Thoracic aorta (tissue), 2 donors: ENCODE measurements around the gene GPC6. TPM values are rescaled to one million over a fixed set of nuclear protein-coding genes. Genes with fewer than 3 reads are reported as not detected.

Source experiments
- ATAC-seq: fragments of 150-250 bp; one replicate; pipeline ENCODE4 v1.8.0; 2017; ENCODE audit warnings: low read depth; ENCODE audit not compliant: insufficient number of reproducible peaks, low FRiP score
- DNase-seq: peaks from one replicate; pipeline ENCODE4 v3.0.0-alpha.2; 2020; ENCODE audit warnings: low spot score
- H3K27ac ChIP-seq, 2 donors: fragments of 200-600 bp; sonication (generic); 1 replicate in 1 of 2; 2 replicates in 1 of 2; pipeline ENCODE4 v1.5.1; 2016; ENCODE audit warnings: mild to moderate bottlenecking in 2 of 2, moderate library complexity in 2 of 2
- H3K27me3 ChIP-seq: fragments of 200-600 bp; sonication (generic); replicated peaks from 2 replicates; pipeline ENCODE4 v1.6.0; 2016; ENCODE audit warnings: mild to moderate bottlenecking; ENCODE audit not compliant: insufficient read depth
- H3K36me3 ChIP-seq: fragments of 200-600 bp; sonication (generic); one replicate; pipeline ENCODE4 v1.5.1; 2016
- H3K4me1 ChIP-seq, 2 donors: fragments of 200-600 bp; sonication (generic); 1 replicate in 1 of 2; 2 replicates in 1 of 2; pipeline versions ENCODE4 v1.5.1 to v1.6.0; 2016; ENCODE audit warnings: low read depth in 2 of 2, mild to moderate bottlenecking in 1 of 2; ENCODE audit not compliant: control insufficient read depth in 1 of 2
- H3K4me3 ChIP-seq: fragments of 200-600 bp; sonication (generic); 2 replicates; pipeline ENCODE4 v1.5.1; 2016; ENCODE audit warnings: mild to moderate bottlenecking
- H3K9me3 ChIP-seq: fragments of 200-600 bp; sonication (generic); 2 replicates; pipeline ENCODE4 v1.5.1; 2016
- CTCF ChIP-seq: fragments of 200-600 bp; sonication (generic); IDR thresholded peaks from one replicate; pipeline ENCODE4 v1.5.1; 2019; ENCODE audit warnings: antibody characterized with exemption
- total RNA-seq, 2 donors: library from RNA; depleted of rRNA; stranded (reverse); fragments of >200 nt; gene quantifications; one replicate each; pipeline versions ENCODE4 v1.1.0 to v1.2.3, GENCODE V29; 2016

Gene GPC6
- total RNA-seq, 2 donors from 2014 or later: 34.9 to 56.4 TPM

DNA sequence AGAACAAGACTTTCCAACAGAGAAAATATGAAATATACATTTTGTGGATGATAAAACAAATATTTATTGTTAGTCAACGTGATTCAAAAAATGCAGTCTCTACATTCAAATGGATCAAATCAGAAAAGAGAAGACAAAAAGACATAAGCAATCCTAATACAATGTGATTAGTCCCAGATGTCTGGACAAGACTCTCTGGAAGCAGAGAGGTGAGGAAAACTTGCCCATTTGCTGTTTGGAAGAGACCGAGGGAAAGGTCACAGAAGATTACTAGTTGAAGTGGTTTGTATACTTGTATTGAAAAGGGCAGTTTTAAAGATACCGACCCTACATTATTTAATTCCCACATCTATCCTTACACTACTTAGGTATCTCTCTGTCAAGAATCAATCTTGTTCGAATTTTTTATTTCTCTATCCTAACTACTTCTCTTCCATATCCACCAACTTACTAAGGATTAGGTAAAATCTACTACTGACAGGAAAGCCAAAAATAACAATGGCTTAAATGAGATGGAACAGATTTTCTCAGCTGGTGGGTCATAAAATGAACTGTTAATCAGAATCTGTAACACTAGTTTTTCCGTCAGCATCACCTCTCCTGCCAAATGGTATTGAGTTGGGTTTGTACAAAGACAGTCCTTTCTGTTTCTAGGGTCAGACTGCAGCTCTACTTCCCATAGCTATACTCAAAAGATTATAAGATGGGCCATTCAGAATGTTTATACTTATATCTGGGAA lies 755.7 kb downstream of the GPC6 start:
- ATAC-seq: no peak

DNA sequence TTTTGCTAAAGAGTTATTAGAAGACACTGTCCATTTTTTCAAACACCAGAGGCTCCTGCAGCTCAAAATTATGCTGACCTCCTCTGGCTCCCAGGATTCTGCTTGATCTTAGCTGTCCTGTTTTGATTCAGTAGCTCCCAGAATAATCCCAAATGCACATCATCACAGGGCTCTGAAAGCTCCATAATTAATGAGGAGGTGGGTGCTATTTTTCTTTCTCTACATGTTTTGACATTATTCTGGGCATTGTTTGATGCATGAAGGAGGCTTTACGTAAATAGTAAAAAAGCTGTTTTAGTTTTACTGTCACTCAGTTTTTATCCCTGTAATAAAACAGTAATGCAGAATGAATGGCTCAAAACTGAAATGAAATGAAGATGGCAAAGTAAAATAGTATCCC lies 757.4 kb downstream of the GPC6 start:
- H3K4me1 ChIP-seq: no peaks in the 10 kb centered on the region
- no peaks in the 10 kb centered on the region for H3K36me3 ChIP-seq
- ATAC-seq: no peak
- DNase-seq: no peak
- H3K4me3 ChIP-seq: no peak overlapping the region
- H3K27me3 ChIP-seq: no peaks in the 10 kb centered on the region
- TF ChIP-seq CTCF: no peak
- no peaks in the 10 kb centered on the region for H3K9me3 ChIP-seq
- H3K27ac ChIP-seq: no peak overlapping the region

More for the DNA sequence above, 755.7 kb downstream of the GPC6 start:
- Histone ChIP-seq H3K36me3 (no peaks in the 10 kb centered on the region), H3K4me1 (no peaks in the 10 kb centered on the region), H3K27ac (no peak overlapping the region), H3K4me3 (no peak overlapping the region), H3K9me3 (no peaks in the 10 kb centered on the region), H3K27me3 (no peaks in the 10 kb centered on the region)
- no peak for DNase-seq
- TF ChIP-seq CTCF: no peak

DNA sequence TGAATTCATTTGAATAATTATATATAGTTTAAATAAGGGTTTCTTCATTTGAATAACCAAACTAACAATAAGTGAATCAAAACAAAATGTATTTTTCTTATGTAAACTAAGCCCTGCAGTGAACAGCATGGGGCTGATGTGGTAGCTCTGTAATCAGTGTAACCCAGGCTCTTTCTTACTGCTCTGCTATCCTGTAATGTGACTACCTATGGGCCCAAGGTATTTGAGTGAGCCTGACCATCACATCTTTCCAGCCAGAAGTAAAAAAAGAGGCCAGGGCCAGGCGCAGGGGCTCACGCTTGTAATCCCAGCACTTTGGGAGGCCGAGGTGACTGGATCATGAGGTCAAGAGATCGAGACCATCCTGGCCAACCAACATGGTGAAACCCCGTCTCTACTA lies 758.3 kb downstream of the GPC6 start:
- no peaks in the 10 kb centered on the region for H3K36me3 ChIP-seq
- ATAC-seq (no peak), DNase-seq (no peak)
- no peak overlapping the region for H3K27ac ChIP-seq
- no peaks in the 10 kb centered on the region for H3K4me1 ChIP-seq
- H3K9me3 ChIP-seq: no peaks in the 10 kb centered on the region
- H3K4me3 ChIP-seq: no peak overlapping the region
- no peaks in the 10 kb centered on the region for H3K27me3 ChIP-seq
- TF ChIP-seq CTCF: no peak

GRCh38 chr13:93987458-93987857 lies 760.9 kb downstream of the GPC6 start:
- TF ChIP-seq CTCF: no peak
- no peak for ATAC-seq
- H3K4me1 ChIP-seq: no peaks in the 10 kb centered on the region

GRCh38 chr13:93991569-93991968 lies 765.0 kb downstream of the GPC6 start:
- H3K27me3 ChIP-seq: no peaks in the 10 kb centered on the region
- DNase-seq: no peak
- H3K4me1 ChIP-seq: peaks cover 0 to 4% of the 10 kb centered on the region in 2 donors
- H3K36me3 ChIP-seq: no peaks in the 10 kb centered on the region
- no peak overlapping the region for H3K4me3 ChIP-seq
- H3K27ac ChIP-seq: no peak overlapping the region
- H3K9me3 ChIP-seq: no peaks in the 10 kb centered on the region
- TF ChIP-seq CTCF: no peak
- ATAC-seq: no peak

More at GRCh38 chr13:93987458-93987857, 760.9 kb downstream of the GPC6 start:
- no peak overlapping the region for H3K4me3 ChIP-seq
- no peak overlapping the region for H3K27ac ChIP-seq
- no peak for DNase-seq
- H3K27me3 ChIP-seq: no peaks in the 10 kb centered on the region
- H3K9me3 ChIP-seq: no peaks in the 10 kb centered on the region
- H3K36me3 ChIP-seq: no peaks in the 10 kb centered on the region
